Stimulated activated CD4-positive, alpha-beta T cell treated with anti-CD3 and anti-CD28 coated beads, Interleukin-1b, Interleukin-23, amount 100 ng/mL, for 48 hours (primary cell): Measurements from ENCODE around the gene CRKL.
"Not testable (repeated sequence)": the region's sequence is repeated elsewhere in the genome, so short reads cannot be mapped to it uniquely, and the experiment has no call there.

ENCODE experiments used
- DNase-seq: peaks from one replicate; pipeline ENCODE4 v3.0.0-alpha.2; 2020

Gene CRKL, protein sequence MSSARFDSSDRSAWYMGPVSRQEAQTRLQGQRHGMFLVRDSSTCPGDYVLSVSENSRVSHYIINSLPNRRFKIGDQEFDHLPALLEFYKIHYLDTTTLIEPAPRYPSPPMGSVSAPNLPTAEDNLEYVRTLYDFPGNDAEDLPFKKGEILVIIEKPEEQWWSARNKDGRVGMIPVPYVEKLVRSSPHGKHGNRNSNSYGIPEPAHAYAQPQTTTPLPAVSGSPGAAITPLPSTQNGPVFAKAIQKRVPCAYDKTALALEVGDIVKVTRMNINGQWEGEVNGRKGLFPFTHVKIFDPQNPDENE

DNA sequence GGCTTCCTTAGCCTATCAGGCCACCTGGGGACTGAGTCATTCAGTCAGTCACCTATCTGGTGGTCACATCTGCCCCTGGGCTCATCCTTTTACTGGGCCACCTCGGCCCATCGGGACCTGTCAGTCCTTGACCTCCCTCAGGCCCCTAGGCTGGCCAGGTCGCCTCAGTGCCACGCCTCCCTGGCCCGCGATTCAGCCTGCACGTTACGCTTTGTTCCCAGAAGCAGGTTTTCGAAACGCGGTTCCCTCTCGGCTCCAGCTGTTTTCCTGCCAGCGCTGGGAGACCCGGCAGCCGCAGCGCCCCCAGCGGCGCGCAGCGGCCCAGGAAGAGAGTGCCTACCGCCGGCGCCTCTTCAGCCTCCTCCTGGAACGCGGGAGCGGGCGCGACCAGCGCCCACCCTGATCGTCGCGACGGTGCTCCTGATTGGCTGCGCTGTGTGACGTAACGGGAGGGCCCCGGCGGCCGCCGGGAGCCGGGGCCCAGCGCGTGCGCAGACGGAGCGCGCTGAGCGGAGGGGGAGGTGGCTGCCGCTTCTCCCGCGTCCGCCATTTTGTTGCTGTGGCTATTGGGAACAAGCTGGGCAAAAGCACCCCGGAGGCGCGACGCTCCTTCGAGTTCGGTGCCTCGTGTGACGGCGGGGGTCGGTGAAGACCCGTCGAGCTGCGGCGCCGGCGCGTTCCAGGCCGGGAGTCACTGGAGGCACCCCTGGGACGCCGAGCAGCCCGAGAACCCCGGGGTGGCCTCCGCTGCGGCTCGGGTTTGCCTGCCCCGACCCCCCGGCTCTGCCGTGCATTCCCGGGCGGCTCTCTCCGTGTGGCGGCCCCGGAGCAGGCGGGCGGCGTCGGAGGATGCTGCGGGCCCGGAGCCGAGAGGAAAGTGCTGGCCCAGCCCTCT, at the start of gene CRKL:
TSS of gene CRKL (plus strand) at position 492 of the 895 bp plus-strand sequence. CDS start 528 bp downstream, outside the sequence.
- peak; percentile 96 for DNase-seq

DNA sequence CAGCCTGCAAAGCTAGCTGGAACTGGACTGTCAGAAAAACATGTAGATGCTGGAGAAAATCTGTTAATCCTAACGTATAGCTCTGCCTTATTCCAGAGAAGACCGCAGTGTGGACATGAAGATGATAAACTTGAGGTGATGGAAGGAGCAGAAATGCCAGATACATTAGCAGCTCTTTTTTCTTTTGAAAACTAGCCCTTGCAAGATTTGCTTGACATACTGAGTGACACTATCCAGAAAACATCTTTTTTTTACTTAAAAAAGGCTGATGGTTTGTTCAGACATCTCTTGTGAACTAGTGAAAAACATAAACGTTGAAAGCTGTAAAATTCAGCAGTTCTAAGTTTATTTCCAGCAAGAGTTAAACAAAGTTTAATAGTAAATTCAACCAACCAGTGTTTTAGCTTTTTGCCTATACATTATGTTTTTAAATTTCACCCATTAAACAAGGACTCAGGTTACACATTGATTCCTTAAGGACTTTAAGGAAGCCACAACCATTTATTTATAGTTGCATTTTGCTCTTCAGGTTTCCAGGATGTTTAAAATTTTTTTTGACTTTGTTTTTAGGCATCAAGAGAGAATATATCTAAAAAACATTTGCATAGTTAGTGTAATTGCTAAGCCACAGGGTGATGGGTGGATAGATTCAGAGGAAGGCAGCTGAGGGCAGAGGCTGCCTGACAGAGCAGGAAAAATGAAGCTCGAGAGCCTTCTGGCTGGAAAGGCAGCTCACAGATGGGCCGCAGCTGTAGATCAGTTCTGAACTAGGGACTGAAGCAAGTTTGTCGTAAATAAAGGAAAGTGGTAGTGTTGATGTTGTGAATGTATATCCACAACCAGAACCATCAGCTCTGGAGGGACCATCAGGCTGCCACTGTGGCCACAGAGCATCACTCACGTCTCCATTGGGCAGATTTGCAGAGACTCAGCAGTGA, 48.9 kb upstream of the CRKL start:
- no peak for DNase-seq

DNA sequence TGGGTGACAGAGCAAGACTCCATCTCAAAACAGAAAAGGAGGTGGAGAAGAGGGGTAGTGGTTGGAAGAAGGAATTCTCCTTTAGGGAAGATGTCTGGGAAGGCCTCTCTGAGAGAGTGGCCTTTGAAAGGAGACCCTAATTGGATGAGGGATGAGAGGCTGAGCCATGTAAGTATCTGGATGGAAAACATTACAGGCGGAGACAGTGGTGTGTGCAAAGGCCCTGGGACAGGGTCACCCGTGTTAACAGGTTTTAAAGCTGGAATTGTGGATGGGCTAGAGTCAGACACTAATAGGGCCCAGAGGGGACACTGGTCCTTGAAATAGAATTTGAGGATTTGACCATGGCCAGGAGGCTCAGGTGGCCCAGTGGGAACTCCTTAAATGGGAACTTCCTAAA, 48.0 kb upstream of the CRKL start:
- no peak for DNase-seq

DNA sequence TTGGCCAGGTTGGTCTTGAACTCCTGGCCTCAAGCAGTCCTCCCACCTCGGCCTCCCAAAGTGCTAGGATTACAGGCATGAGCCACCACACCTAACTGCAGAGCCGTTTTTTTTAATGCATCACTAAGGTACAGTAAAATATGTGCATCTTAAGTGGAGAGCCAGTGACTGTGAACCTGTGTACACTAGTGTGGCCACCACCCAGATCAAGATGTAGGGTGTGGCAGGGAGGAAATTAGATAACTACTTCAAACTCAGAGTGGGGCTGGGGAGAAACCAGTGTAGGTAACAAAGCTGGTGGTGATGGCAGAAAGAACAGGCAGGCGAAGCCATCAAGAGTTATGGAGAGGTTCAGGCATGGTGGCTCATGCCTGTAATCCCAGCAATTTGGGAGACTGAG, 44.0 kb upstream of the CRKL start:
- no peak for DNase-seq

DNA sequence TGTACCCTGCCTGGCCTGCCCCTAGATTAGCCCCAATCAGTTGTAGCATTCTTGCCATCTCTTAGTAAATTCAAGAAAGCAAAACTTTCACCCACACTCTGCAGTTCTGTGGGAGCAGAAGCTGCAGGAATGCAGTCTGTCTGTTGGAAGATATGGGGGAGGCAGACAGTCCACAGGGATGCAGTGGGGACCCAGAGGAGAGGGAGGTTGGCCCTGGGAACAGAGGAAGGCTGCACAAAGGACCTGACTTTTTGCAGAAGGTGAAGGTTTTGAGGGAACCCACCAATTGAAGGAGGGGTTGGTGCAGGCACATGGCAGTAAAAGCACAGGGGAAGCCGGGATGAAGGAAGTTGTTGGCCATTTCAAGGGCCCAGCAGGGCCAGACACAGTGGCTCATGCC, 41.9 kb upstream of the CRKL start:
- DNase-seq = no peak

DNA sequence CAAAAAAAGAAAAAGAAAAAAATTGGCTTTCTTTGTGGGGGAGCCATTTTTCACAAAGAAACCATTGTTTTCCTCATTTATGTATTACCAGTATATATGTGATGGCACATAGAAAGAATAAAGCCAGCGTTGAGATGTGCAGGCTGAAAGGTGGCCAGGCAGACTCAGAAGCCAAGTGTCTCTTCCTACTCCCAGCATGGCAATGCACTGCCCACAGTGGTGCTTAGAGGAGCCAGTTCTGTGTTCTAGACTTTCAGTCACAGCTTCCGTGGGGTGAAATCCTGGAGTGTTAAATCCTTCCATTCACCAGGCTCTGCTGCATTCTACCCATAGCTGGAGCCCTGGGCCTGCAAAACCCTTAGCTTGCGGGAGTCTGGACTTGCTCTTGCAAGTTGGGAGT, 39.5 kb upstream of the CRKL start:
- no peak for DNase-seq

DNA sequence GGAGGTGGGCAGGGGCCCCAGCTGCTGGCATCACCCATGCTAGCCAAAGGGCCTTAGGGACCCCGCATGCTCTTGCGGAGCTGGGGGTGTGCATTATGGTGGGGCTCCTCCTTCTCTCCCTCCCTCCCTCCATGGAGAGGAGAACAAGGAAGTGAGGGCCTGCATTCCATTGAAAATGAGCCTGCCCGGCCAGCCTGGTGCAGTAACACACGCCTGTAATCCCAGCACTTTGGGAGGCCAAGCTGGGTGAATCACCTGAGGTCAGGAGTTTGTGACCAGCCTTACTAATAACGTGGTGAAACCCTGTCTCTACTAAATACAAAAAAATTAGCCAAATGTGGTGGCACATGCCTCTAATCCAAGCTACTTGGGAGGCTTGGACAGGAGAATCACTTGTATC, 36.0 kb upstream of the CRKL start:
- no peak for DNase-seq

DNA sequence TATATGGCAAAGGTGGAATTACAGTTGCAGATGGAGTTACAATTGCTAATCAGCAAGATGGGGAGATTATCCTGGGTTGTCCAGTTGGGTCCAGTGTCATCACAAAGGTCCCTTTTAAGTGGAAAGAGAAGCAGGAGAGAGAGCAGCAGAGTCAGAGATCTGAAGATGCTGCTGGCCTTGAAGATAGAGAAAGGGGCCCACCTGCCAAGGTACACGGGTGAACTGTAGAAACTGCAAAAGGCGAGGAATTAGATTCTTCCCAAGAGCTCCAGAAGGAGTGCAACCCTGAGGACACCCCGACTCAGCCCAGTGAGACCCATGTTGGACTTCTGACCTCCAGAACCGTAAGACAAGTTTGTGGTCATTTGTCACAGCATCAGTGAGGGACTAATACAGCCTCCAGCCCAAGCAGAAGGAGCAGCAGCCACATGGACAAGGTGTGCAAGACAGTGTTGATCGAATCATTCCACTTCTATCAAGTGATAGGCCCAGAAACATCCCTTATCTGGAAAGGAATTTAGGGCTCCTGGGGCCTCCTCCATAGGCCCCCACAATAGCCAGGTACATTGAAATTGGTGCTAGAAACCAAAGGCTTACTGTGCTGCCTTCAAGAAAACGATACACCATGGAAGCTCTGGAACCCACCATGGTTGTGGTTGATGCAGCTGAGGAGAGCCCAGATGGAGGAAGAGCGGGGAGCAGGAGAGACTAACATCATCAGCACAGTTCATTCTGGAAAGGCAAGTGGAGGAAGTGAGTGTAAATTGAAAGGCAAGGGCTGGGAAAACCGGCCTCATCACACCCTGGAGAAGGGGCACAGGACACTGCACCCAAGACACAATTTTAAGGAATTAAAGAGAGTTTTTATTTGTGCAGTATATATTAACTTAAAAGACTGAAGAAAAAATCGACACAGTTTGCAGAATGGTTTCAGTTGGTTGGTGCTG, 35.1 kb upstream of the CRKL start:
- DNase-seq = no peak

DNA sequence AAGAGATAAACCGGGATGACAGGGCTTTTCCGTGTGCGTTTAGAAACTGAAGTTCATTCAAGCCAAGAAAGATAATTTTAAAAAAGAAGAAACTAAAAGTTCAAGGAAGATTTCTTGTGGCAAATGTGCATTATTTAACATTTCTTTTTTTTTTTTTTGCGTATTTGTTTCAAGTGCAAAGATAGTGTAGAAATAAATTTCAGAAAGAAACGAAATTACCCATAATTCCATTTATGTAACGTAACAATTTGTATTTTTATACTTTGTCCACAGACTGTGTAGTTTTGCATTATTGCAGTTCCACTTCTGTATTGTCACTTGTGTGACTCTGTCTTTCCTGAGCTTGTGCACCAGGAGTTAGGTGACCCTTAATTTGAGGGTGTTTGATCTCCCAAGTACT, 34.4 kb upstream of the CRKL start:
- no peak for DNase-seq

DNA sequence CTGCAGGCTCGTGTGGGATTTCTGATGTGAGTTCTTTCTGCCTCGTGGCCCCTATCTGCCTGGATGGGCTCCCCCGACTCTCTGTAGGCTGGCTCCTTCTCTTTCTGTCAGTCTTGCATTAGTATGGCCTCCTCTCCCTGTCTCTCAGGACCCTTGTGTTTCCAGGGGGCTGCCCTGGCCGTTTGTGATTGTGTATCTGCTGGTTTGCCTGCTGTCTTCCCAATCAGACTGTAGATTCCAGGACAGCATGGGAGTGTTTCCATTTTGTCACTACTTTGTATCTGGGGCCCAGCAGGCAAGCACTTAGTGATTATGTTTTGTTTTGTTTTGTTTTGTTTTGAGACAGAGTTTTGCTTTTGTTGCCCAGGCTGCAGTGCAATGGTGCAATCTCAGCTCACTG, 32.8 kb upstream of the CRKL start:
- no peak for DNase-seq

DNA sequence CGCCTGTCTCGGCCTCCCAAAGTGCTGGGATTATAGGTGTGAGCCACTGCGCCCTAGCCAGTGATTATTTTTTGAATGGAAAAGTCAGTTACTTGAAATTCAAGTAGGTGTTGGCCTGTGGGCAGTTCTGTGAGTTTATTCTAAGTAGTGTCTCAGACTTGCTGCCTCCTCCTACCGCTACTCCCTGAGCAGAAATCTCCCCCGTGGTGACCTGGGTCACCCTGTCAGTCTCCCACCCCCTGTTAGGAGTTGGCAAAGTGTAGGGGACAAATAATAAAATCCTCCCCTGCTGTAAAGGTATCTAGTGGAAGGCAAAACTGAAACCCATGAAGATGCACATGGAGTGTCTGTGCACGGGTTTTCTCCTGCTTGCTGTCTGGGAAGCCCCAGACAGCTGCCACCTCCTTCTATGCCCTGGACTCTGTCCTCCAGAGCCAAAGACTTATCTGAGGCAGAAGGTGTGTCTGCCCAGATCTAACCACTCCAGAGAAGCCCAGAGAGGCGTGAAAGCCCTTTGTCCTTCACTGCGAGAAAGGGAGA, 32.1 kb upstream of the CRKL start:
- no peak for DNase-seq

DNA sequence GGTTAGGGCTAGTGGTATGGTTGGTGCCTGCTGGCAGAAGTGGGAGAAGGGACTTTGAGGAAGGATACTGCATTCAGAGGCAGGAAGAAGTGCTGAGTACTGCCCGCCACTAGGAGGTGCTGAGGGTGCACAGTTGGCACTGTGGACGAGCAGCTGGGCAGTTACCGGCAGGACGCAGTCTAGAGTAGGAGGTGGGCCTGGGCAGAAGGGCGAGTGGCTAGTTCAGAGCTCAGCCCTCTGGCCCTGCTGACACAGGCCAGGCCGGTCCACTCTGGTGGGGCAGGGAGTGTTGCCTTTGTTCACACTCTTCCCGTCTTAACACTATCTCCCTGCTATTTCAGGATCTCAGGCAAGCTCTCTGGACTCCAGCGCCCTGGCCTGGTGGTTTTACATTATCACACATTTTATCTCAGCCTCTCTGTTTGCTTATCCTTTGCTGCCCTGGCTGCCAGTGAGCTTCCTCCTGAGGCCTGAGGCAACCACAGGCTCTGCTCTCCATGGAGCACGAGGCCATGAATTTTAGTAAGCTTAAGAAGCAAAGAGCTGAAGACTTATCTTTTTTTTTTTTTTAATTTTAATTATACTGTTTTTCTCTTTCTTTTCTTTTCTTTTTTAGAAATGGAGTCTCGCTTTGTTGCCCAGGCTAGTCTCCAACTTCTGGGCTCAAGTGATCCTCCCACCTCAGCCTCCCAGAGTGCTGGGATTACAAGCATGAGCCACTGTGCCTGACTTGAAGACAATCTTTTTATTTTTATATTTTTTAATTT, 31.5 kb upstream of the CRKL start:
- DNase-seq = peak; percentile 27

DNA sequence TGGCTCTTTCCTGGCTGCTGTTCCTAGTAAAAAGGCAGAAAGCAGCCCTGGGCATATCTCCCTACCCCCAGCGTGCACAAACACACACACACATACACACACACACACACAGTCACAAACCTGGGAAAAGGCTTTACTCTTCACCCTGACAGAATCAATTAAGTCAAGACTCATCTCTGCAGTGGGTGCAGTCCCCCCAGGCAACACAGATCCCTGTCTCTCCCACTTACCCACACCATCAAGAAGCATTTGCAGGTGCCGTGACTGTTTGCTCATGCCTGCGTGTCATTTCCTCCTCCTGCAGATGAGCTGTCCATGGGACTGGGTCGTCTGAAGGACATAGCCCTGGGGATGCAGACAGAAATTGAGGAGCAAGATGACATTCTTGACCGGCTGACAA, 29.8 kb upstream of the CRKL start:
- no peak for DNase-seq

DNA sequence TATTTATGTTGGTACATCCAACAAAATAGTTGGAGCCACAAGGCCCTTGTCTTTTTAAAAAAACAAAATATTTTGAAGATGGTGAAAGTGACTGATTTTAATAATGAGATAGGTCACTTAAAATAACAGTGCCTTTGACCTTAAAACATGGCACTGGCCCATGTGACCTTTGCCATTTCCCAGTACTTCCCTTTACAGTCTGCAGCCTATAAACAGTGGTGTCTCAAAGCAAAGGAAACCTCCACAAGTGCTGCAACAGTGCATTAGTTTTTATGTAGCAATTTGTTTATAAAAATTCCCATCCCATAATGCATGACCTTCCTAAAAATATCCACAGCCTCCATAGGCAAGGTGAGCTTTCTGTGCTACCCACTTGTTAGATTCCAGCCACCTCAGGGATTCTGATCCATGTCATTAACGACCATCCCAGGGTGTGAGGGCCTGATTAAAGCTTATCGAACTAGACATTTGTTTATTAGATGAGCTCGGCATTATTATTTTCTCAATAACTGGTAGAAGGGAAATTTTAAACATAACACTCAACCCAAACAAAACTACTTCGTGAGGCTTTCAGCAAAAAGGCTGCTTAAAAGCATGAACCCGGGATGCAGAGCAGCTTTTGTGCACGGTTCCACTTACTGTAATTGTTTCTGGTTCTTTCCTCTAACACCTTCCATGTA, 28.0 kb upstream of the CRKL start:
- no peak for DNase-seq

DNA sequence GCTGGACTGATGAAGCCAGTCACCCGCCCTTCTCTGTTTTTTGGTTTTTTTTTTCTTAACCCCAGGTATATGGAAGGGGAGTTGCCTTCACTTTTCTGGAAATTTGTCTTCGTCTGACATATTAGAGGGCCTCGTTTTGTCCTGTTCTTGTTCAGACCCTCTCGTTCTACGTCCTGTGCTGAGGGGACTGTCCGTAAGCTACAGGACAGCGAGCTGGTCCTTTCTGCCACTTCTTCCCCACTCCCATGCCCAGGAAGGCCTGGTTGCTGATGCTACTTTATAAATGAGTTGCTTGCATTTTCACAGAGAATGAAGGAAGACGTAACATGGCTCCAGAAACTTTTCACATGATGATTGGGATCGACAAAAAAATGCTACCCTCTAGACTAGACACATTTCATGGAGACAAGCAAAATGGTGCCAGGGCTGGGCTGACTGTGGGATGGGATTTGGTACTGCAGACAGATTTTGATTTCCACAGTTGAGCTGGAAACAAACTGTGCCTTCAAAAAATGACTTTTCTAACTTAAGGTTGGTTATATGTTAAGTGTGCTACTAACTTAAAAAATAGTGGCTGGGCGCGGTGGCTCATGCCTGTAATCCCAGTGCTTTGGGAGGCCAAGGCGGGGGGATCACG, 27.2 kb upstream of the CRKL start:
- DNase-seq = no peak

DNA sequence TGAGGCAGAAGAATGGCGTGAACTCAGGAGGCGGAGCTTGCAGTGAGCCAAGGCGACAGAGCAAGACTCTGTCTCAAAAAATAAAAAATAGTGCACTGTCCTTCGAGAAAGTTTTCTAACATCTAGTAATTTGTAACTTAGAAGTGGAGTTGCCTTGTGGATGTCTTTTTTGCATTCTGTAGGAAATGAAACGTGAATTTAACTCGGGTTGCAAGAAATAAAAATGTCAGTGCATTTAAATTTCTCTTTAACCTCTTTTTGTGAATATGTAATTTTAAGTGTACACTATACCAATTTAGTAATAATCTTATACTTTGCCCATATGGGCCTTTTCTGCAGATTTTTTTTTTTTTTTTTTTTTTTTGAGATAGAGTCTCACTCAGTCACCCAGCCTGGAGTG, 26.2 kb upstream of the CRKL start:
- DNase-seq = no peak

DNA sequence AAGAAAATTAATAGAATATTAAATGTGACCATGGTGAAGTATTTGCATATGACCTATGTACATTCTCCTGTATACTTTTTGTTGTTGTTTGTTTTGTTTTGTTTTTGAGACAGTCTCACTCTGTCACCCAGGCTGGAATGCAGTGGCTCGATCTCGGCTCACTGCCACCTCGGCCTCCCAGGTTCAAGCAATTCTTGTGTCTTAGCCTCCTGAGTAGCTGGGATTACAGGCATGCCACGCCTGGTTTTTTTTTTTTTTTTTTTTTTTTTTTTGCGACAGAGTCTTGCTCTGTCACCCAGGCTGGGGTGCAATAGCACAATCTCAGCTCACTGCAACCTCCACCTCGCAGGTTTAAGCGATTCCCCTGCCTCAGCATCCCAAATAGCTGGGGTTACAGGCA, 19.5 kb upstream of the CRKL start:
- DNase-seq = not testable (repeated sequence)

DNA sequence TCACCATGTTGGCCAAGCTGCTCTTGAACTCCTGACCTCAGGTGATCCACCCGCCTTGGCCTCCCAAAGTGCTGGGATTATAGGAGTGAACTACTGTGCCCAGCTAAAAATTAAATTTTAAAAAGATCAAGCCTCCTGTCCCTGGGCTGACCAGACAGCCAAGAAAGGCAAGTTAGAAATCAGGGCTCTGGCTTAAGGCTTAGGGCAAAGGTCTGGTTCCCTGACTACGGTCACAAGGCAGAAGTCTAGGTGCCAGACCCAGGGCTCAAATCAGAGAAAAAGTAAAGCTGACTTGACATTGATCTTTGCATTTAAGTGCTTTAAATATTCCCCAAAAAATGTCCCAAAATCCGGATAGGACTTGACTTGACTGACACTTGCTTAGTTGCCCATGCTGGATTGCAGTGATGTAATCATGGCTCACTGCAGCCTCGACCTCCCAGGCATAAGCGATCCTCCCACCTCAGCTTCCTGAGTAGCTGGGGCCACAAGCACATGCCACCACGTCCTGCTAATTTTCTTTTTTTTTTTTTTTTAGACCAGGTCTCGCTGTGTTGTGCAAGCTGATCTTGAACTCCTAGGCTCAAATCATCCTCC, 17.3 kb upstream of the CRKL start:
- no peak for DNase-seq
